Gastrocnemius medialis (tissue), 4 donors: ENCODE data around the gene TMEM164.

Source experiments
- POLR2A ChIP-seq, 2 donors: fragments of 450-650 bp; IDR thresholded peaks; one replicate each; pipeline ENCODE4 v1.6.1; 2017; ENCODE audit warnings: antibody characterized with exemption in 2 of 2, mild to moderate bottlenecking in 2 of 2, moderate library complexity in 2 of 2
- TF ChIP-seq, protein P1 (sequence below), 5 experiments: fragments of 450-650 bp in 3 of 5; fragments of 200-600 bp in 2 of 5; sonication (generic) in 2 of 5; IDR thresholded peaks in 4 of 5; conservative IDR thresholded peaks in 1 of 5; 1 replicate in 4 of 5; 2 replicates in 1 of 5; pipeline ENCODE4 v1.5.1; 2016 to 2019; ENCODE audit warnings: antibody characterized with exemption in 5 of 5, mild to moderate bottlenecking in 3 of 5, moderate library complexity in 3 of 5

DNA sequence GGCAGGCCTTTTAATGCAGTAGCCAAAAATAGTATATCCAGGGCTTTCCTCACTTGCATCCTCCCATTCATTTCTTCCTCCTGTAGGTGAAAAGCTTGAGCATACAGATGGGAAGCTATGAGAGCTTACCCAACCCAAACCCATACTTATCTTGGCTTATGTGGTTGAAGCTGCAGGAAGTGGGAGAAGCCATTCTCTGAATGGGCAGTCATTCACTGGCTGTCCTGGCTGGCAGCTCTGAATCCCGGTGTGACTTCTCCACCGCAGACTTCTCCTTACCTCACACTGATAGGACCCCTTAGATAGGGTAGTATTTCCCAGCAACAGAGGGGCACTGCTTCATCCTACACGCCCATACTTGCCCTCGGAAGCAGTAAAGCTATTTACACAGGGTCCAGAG lies 189.6 kb downstream of the TMEM164 start:
- TF ChIP-seq, protein P1, sequence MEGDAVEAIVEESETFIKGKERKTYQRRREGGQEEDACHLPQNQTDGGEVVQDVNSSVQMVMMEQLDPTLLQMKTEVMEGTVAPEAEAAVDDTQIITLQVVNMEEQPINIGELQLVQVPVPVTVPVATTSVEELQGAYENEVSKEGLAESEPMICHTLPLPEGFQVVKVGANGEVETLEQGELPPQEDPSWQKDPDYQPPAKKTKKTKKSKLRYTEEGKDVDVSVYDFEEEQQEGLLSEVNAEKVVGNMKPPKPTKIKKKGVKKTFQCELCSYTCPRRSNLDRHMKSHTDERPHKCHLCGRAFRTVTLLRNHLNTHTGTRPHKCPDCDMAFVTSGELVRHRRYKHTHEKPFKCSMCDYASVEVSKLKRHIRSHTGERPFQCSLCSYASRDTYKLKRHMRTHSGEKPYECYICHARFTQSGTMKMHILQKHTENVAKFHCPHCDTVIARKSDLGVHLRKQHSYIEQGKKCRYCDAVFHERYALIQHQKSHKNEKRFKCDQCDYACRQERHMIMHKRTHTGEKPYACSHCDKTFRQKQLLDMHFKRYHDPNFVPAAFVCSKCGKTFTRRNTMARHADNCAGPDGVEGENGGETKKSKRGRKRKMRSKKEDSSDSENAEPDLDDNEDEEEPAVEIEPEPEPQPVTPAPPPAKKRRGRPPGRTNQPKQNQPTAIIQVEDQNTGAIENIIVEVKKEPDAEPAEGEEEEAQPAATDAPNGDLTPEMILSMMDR (IDR thresholded peaks at IDR 0.05 in 4 of 5, conservative IDR thresholded peaks at IDR 0.05 in 1 of 5) = no peak
- TF ChIP-seq POLR2A (IDR thresholded peaks at IDR 0.05) = no peak
